ENCODE measurements around the gene RTN4R.

GRCh38 chr22:20208713-20209310, 59.3 kb downstream of the RTN4R start:
- TF ChIP-seq CTCF (conservative IDR thresholded peaks at IDR 0.05 in 1 of 2, IDR thresholded peaks at IDR 0.05 in 1 of 2; ENCODE audit: low read depth in 1 of 2, low read length in 2 of 2) (no peak), EZH2 (IDR thresholded peaks at IDR 0.05; ENCODE audit: low read length, missing control alignments) (no peak)

All from fibroblast of lung (primary cell).